Thoracic aorta (tissue), 2 donors: ENCODE measurements around the gene NOP56. TPM values are rescaled to one million over a fixed set of nuclear protein-coding genes. Genes with fewer than 3 reads are reported as not detected.

Experiments used
- ATAC-seq: fragments of 150-250 bp; one replicate; pipeline ENCODE4 v1.8.0; 2017; ENCODE audit warnings: low read depth; ENCODE audit not compliant: insufficient number of reproducible peaks, low FRiP score
- DNase-seq: peaks from one replicate; pipeline ENCODE4 v3.0.0-alpha.2; 2020; ENCODE audit warnings: low spot score
- H3K27ac ChIP-seq, 2 donors: fragments of 200-600 bp; sonication (generic); 1 replicate in 1 of 2; 2 replicates in 1 of 2; pipeline ENCODE4 v1.5.1; 2016; ENCODE audit warnings: mild to moderate bottlenecking in 2 of 2, moderate library complexity in 2 of 2
- H3K27me3 ChIP-seq: fragments of 200-600 bp; sonication (generic); replicated peaks from 2 replicates; pipeline ENCODE4 v1.6.0; 2016; ENCODE audit warnings: mild to moderate bottlenecking; ENCODE audit not compliant: insufficient read depth
- H3K36me3 ChIP-seq: fragments of 200-600 bp; sonication (generic); one replicate; pipeline ENCODE4 v1.5.1; 2016
- H3K4me1 ChIP-seq, 2 donors: fragments of 200-600 bp; sonication (generic); 1 replicate in 1 of 2; 2 replicates in 1 of 2; pipeline versions ENCODE4 v1.5.1 to v1.6.0; 2016; ENCODE audit warnings: low read depth in 2 of 2, mild to moderate bottlenecking in 1 of 2; ENCODE audit not compliant: control insufficient read depth in 1 of 2
- H3K4me3 ChIP-seq: fragments of 200-600 bp; sonication (generic); 2 replicates; pipeline ENCODE4 v1.5.1; 2016; ENCODE audit warnings: mild to moderate bottlenecking
- H3K9me3 ChIP-seq: fragments of 200-600 bp; sonication (generic); 2 replicates; pipeline ENCODE4 v1.5.1; 2016
- CTCF ChIP-seq: fragments of 200-600 bp; sonication (generic); IDR thresholded peaks from one replicate; pipeline ENCODE4 v1.5.1; 2019; ENCODE audit warnings: antibody characterized with exemption
- total RNA-seq, 2 donors: library from RNA; depleted of rRNA; stranded (reverse); fragments of >200 nt; gene quantifications; one replicate each; pipeline versions ENCODE4 v1.1.0 to v1.2.3, GENCODE V29; 2016

NOP56 gene
- total RNA-seq, 2 donors from 2014 or later: 46.2 to 125 TPM

GRCh38 chr20:2687514-2687913 is 35.1 kb downstream of the NOP56 start:
- no peak overlapping the region for H3K27ac ChIP-seq
- no peaks in the 10 kb centered on the region for H3K36me3 ChIP-seq
- no peaks in the 10 kb centered on the region for H3K9me3 ChIP-seq
- H3K4me3 ChIP-seq: no peak overlapping the region
- H3K4me1 ChIP-seq: peaks cover 0 to 8% of the 10 kb centered on the region in 2 donors
- ATAC-seq: no peak
- no peaks in the 10 kb centered on the region for H3K27me3 ChIP-seq
- TF ChIP-seq CTCF: no peak
- no peak for DNase-seq

GRCh38 chr20:2688041-2688591 is 35.7 kb downstream of the NOP56 start:
- Histone ChIP-seq H3K4me1 (peaks cover 0 to 8% of the 10 kb centered on the region in 2 donors), H3K4me3 (no peak overlapping the region), H3K36me3 (no peaks in the 10 kb centered on the region), H3K27me3 (no peaks in the 10 kb centered on the region), H3K9me3 (no peaks in the 10 kb centered on the region), H3K27ac (no peak overlapping the region)
- ATAC-seq: no peak
- no peak for DNase-seq
- TF ChIP-seq CTCF: peak; percentile 36

- ATAC-seq: no peak
- Histone ChIP-seq H3K27ac (no peak overlapping the region), H3K4me1 (peaks cover 3 to 18% of the 10 kb centered on the region in 2 donors), H3K4me3 (no peak overlapping the region), H3K9me3 (no peaks in the 10 kb centered on the region), H3K36me3 (no peaks in the 10 kb centered on the region), H3K27me3 (no peaks in the 10 kb centered on the region)
- TF ChIP-seq CTCF: no peak
- no peak for DNase-seq
Observed at GRCh38 chr20:2690213-2690612, 37.8 kb downstream of the NOP56 start.

- no peak for DNase-seq
- Histone ChIP-seq H3K27me3 (no peaks in the 10 kb centered on the region), H3K4me1 (peaks cover 3 to 18% of the 10 kb centered on the region in 2 donors), H3K9me3 (no peaks in the 10 kb centered on the region), H3K36me3 (no peaks in the 10 kb centered on the region), H3K27ac (no peak overlapping the region), H3K4me3 (no peak overlapping the region)
- TF ChIP-seq CTCF: no peak
- ATAC-seq: no peak
Observed at GRCh38 chr20:2690718-2691117, 38.3 kb downstream of the NOP56 start.

GRCh38 chr20:2691127-2691526 is 38.7 kb downstream of the NOP56 start:
- no peak for DNase-seq
- Histone ChIP-seq H3K36me3 (no peaks in the 10 kb centered on the region), H3K27me3 (no peaks in the 10 kb centered on the region), H3K4me1 (peaks cover 3 to 18% of the 10 kb centered on the region in 2 donors), H3K9me3 (no peaks in the 10 kb centered on the region), H3K4me3 (no peak overlapping the region), H3K27ac (no peak overlapping the region)
- no peak for TF ChIP-seq CTCF
- no peak for ATAC-seq
